ENCODE data around the gene TMC5.
"Not testable (repeated sequence)": the region's sequence is repeated elsewhere in the genome, so short reads cannot be mapped to it uniquely, and the experiment has no call there.

TMC5 gene

GRCh38 chr16:19384656-19385055 lies 33.0 kb upstream of the TMC5 start:
- no peak for DNase-seq (ENCODE audit: low read depth, low spot score)
- Histone ChIP-seq H3K4me3 (ENCODE audit: low read length) (no peak overlapping the region), H3K9me3 (ENCODE audit: control insufficient read depth, insufficient read depth, low read length) (no peaks in the 10 kb centered on the region), H3K27ac (ENCODE audit: low read length) (no peak overlapping the region), H3K27me3 (ENCODE audit: control insufficient read depth, insufficient read depth, low read length) (no peaks in the 10 kb centered on the region), H3K36me3 (ENCODE audit: control insufficient read depth, insufficient read depth, low read length) (no peaks in the 10 kb centered on the region), H3K4me1 (ENCODE audit: control insufficient read depth, insufficient read depth, low read length) (no peaks in the 10 kb centered on the region)
- no CpG with 5 or more reads among the region's 2 CpGs for WGBS (ENCODE audit: insufficient coverage, insufficient read length)

- Histone ChIP-seq H3K4me1 (ENCODE audit: control insufficient read depth, insufficient read depth, low read length) (no peaks in the 10 kb centered on the region), H3K27me3 (ENCODE audit: control insufficient read depth, insufficient read depth, low read length) (no peaks in the 10 kb centered on the region), H3K9me3 (ENCODE audit: control insufficient read depth, insufficient read depth, low read length) (no peaks in the 10 kb centered on the region), H3K4me3 (ENCODE audit: low read length) (no peak overlapping the region), H3K36me3 (ENCODE audit: control insufficient read depth, insufficient read depth, low read length) (no peaks in the 10 kb centered on the region), H3K27ac (ENCODE audit: low read length) (no peak overlapping the region)
- DNase-seq (ENCODE audit: low read depth, low spot score), result no peak
- WGBS (ENCODE audit: insufficient coverage, insufficient read length), result no CpG with 5 or more reads among the region's 1 CpG
Observed at GRCh38 chr16:19386525-19386924, 31.2 kb upstream of the TMC5 start.

- Histone ChIP-seq H3K27ac (ENCODE audit: low read length) (no peak overlapping the region), H3K4me3 (ENCODE audit: low read length) (no peak overlapping the region), H3K4me1 (ENCODE audit: control insufficient read depth, insufficient read depth, low read length) (no peaks in the 10 kb centered on the region), H3K27me3 (ENCODE audit: control insufficient read depth, insufficient read depth, low read length) (no peaks in the 10 kb centered on the region), H3K9me3 (ENCODE audit: control insufficient read depth, insufficient read depth, low read length) (no peaks in the 10 kb centered on the region), H3K36me3 (ENCODE audit: control insufficient read depth, insufficient read depth, low read length) (no peaks in the 10 kb centered on the region)
- no CpG with 5 or more reads among the region's 5 CpGs for WGBS (ENCODE audit: insufficient coverage, insufficient read length)
- DNase-seq (ENCODE audit: low read depth, low spot score), result peak; percentile 64
Observed at GRCh38 chr16:19389246-19389645, 28.4 kb upstream of the TMC5 start.

- no CpG with 5 or more reads among the region's 6 CpGs for WGBS (ENCODE audit: insufficient coverage, insufficient read length)
- not testable (repeated sequence) for H3K4me3 ChIP-seq (ENCODE audit: low read length); H3K27ac ChIP-seq (ENCODE audit: low read length); H3K4me1 ChIP-seq (ENCODE audit: control insufficient read depth, insufficient read depth, low read length); H3K36me3 ChIP-seq (ENCODE audit: control insufficient read depth, insufficient read depth, low read length); H3K27me3 ChIP-seq (ENCODE audit: control insufficient read depth, insufficient read depth, low read length); H3K9me3 ChIP-seq (ENCODE audit: control insufficient read depth, insufficient read depth, low read length); DNase-seq (ENCODE audit: low read depth, low spot score)
Observed at GRCh38 chr16:19391185-19391776, 26.4 kb upstream of the TMC5 start.

GRCh38 chr16:19392352-19392751 lies 25.3 kb upstream of the TMC5 start:
- Histone ChIP-seq H3K27ac (ENCODE audit: low read length) (no peak overlapping the region), H3K4me3 (ENCODE audit: low read length) (no peak overlapping the region), H3K36me3 (ENCODE audit: control insufficient read depth, insufficient read depth, low read length) (no peaks in the 10 kb centered on the region), H3K4me1 (ENCODE audit: control insufficient read depth, insufficient read depth, low read length) (peaks cover 2% of the 10 kb centered on the region; the same call in 1 of the 2 replicates), H3K9me3 (ENCODE audit: control insufficient read depth, insufficient read depth, low read length) (no peaks in the 10 kb centered on the region), H3K27me3 (ENCODE audit: control insufficient read depth, insufficient read depth, low read length) (no peaks in the 10 kb centered on the region)
- no peak for DNase-seq (ENCODE audit: low read depth, low spot score)
- no CpG with 5 or more reads among the region's 2 CpGs for WGBS (ENCODE audit: insufficient coverage, insufficient read length)

- Histone ChIP-seq H3K4me3 (ENCODE audit: low read length) (no peak overlapping the region), H3K4me1 (ENCODE audit: control insufficient read depth, insufficient read depth, low read length) (peaks cover 2% of the 10 kb centered on the region; the same call in 1 of the 2 replicates), H3K27me3 (ENCODE audit: control insufficient read depth, insufficient read depth, low read length) (no peaks in the 10 kb centered on the region), H3K27ac (ENCODE audit: low read length) (no peak overlapping the region), H3K9me3 (ENCODE audit: control insufficient read depth, insufficient read depth, low read length) (no peaks in the 10 kb centered on the region), H3K36me3 (ENCODE audit: control insufficient read depth, insufficient read depth, low read length) (no peaks in the 10 kb centered on the region)
- WGBS (ENCODE audit: insufficient coverage, insufficient read length), result no CpG with 5 or more reads among the region's 13 CpGs
- no peak for DNase-seq (ENCODE audit: low read depth, low spot score)
Observed at GRCh38 chr16:19393226-19394111, 24.2 kb upstream of the TMC5 start.

GRCh38 chr16:19395646-19396267 lies 21.9 kb upstream of the TMC5 start:
- H3K4me3 ChIP-seq (ENCODE audit: low read length); DNase-seq (ENCODE audit: low read depth, low spot score); H3K36me3 ChIP-seq (ENCODE audit: control insufficient read depth, insufficient read depth, low read length); H3K9me3 ChIP-seq (ENCODE audit: control insufficient read depth, insufficient read depth, low read length); H3K27me3 ChIP-seq (ENCODE audit: control insufficient read depth, insufficient read depth, low read length); H3K27ac ChIP-seq (ENCODE audit: low read length); H3K4me1 ChIP-seq (ENCODE audit: control insufficient read depth, insufficient read depth, low read length): not testable (repeated sequence)
- whole genome bisulfite sequencing (ENCODE audit: insufficient coverage, insufficient read length), result no CpG with 5 or more reads among the region's 4 CpGs

GRCh38 chr16:19396555-19397011 lies 21.1 kb upstream of the TMC5 start:
- Histone ChIP-seq H3K36me3 (ENCODE audit: control insufficient read depth, insufficient read depth, low read length) (no peaks in the 10 kb centered on the region), H3K27ac (ENCODE audit: low read length) (no peak overlapping the region), H3K9me3 (ENCODE audit: control insufficient read depth, insufficient read depth, low read length) (no peaks in the 10 kb centered on the region), H3K4me3 (ENCODE audit: low read length) (no peak overlapping the region), H3K4me1 (ENCODE audit: control insufficient read depth, insufficient read depth, low read length) (peaks cover 2% of the 10 kb centered on the region; the same call in 1 of the 2 replicates), H3K27me3 (ENCODE audit: control insufficient read depth, insufficient read depth, low read length) (no peaks in the 10 kb centered on the region)
- no peak for DNase-seq (ENCODE audit: low read depth, low spot score)
- WGBS (ENCODE audit: insufficient coverage, insufficient read length), result no CpG with 5 or more reads among the region's 9 CpGs

GRCh38 chr16:19397373-19397772 lies 20.3 kb upstream of the TMC5 start:
- not testable (repeated sequence) for H3K4me1 ChIP-seq (ENCODE audit: control insufficient read depth, insufficient read depth, low read length)
- no CpG with 5 or more reads among the region's 2 CpGs for WGBS (ENCODE audit: insufficient coverage, insufficient read length)

GRCh38 chr16:19400711-19401110 lies 17.0 kb upstream of the TMC5 start:
- H3K9me3 ChIP-seq (ENCODE audit: control insufficient read depth, insufficient read depth, low read length), result no peaks in the 10 kb centered on the region
- H3K27ac ChIP-seq (ENCODE audit: low read length), result no peak overlapping the region
- no peak overlapping the region for H3K4me3 ChIP-seq (ENCODE audit: low read length)
- H3K27me3 ChIP-seq (ENCODE audit: control insufficient read depth, insufficient read depth, low read length), result no peaks in the 10 kb centered on the region
- DNase-seq (ENCODE audit: low read depth, low spot score), result no peak
- no peaks in the 10 kb centered on the region for H3K36me3 ChIP-seq (ENCODE audit: control insufficient read depth, insufficient read depth, low read length)
- no CpG with 5 or more reads among the region's 7 CpGs for whole genome bisulfite sequencing (ENCODE audit: insufficient coverage, insufficient read length)
- peaks cover 2% of the 10 kb centered on the region; the same call in 1 of the 2 replicates for H3K4me1 ChIP-seq (ENCODE audit: control insufficient read depth, insufficient read depth, low read length)

More at GRCh38 chr16:19397373-19397772, 20.3 kb upstream of the TMC5 start:
- H3K9me3 ChIP-seq (ENCODE audit: control insufficient read depth, insufficient read depth, low read length); H3K4me3 ChIP-seq (ENCODE audit: low read length); H3K27ac ChIP-seq (ENCODE audit: low read length); DNase-seq (ENCODE audit: low read depth, low spot score); H3K27me3 ChIP-seq (ENCODE audit: control insufficient read depth, insufficient read depth, low read length); H3K36me3 ChIP-seq (ENCODE audit: control insufficient read depth, insufficient read depth, low read length): not testable (repeated sequence)

Measured in iPS DF 6.9 (cell line).